DOHH2 (cell line): ENCODE data around the gene BRINP1.

Experiments
- H3F3A ChIP-seq: fragments of 200-600 bp; sonication (generic), shearing (Covaris generic); 2 replicates; pipeline ENCODE4 v1.6.0; 2016; ENCODE audit warnings: antibody characterized with exemption, mild to moderate bottlenecking; ENCODE audit not compliant: control insufficient read depth, insufficient read depth
- H3K27ac ChIP-seq: fragments of 200-600 bp; sonication (generic); 2 replicates; pipeline ENCODE4 v1.5.1; 2014; ENCODE audit warnings: low read depth, mild to moderate bottlenecking, low read length, moderate library complexity
- H3K27me3 ChIP-seq: fragments of 200-600 bp; sonication (generic); 2 replicates; pipeline ENCODE4 v1.6.1; 2014; ENCODE audit warnings: mild to moderate bottlenecking, low read length, mixed read lengths; ENCODE audit not compliant: control insufficient read depth
- H3K36me3 ChIP-seq: fragments of 200-600 bp; sonication (generic); 2 replicates; pipeline ENCODE4 v1.6.1; 2014; ENCODE audit warnings: mild to moderate bottlenecking, low read length, moderate library complexity, mixed read lengths; ENCODE audit not compliant: control insufficient read depth
- H3K4me1 ChIP-seq: fragments of 200-600 bp; sonication (generic); 2 replicates; pipeline ENCODE4 v1.6.1; 2014; ENCODE audit warnings: mild to moderate bottlenecking, low read length, mixed read lengths; ENCODE audit not compliant: control insufficient read depth
- H3K4me2 ChIP-seq: fragments of 200-600 bp; sonication (generic); 2 replicates; pipeline ENCODE4 v1.6.0; 2014; ENCODE audit warnings: mild to moderate bottlenecking, low read length, moderate library complexity
- H3K4me3 ChIP-seq: fragments of 200-600 bp; sonication (generic); 2 replicates; pipeline ENCODE4 v1.5.1; 2014; ENCODE audit warnings: mild to moderate bottlenecking, low read length, mixed read lengths
- H3K79me2 ChIP-seq: fragments of 200-600 bp; sonication (generic); 2 replicates; pipeline ENCODE4 v1.6.1; 2014; ENCODE audit warnings: mild to moderate bottlenecking, low read length, mixed read lengths; ENCODE audit not compliant: control insufficient read depth
- H3K9me2 ChIP-seq: fragments of 200-600 bp; sonication (generic); replicated peaks from 2 replicates; pipeline ENCODE4 v1.6.1; 2014; ENCODE audit warnings: mild to moderate bottlenecking, low read length, mixed read lengths; ENCODE audit not compliant: control insufficient read depth
- H3K9me3 ChIP-seq: fragments of 200-600 bp; sonication (generic); 2 replicates; pipeline ENCODE4 v1.6.1; 2014; ENCODE audit warnings: antibody characterized with exemption, low read length, mixed read lengths; ENCODE audit not compliant: control insufficient read depth, insufficient read depth
- H4K20me1 ChIP-seq: fragments of 200-600 bp; sonication (generic); 2 replicates; pipeline ENCODE4 v1.6.0; 2014; ENCODE audit warnings: low read depth, mild to moderate bottlenecking, antibody characterized with exemption, low read length, moderate library complexity; ENCODE audit not compliant: control insufficient read depth, insufficient read depth
- CTCF ChIP-seq: fragments of 200-600 bp; sonication (generic); IDR thresholded peaks from one replicate; pipeline ENCODE4 v1.5.1; 2014; ENCODE audit warnings: antibody characterized with exemption, mild to moderate bottlenecking, low read depth, low read length; ENCODE audit not compliant: poor library complexity, severe bottlenecking
- EZH2phosphoT487 ChIP-seq: fragments of 200-600 bp; sonication (generic); IDR thresholded peaks from 2 replicates; pipeline ENCODE4 v1.6.1; 2017; ENCODE audit warnings: borderline replicate concordance, mild to moderate bottlenecking, antibody characterized with exemption, low read length, moderate library complexity, mixed read lengths

The BRINP1 gene

GRCh38 chr9:119257592-119257991 lies 111.6 kb downstream of the BRINP1 start:
- no peak overlapping the region for H3K4me2 ChIP-seq
- H3K9me2 ChIP-seq, result no peaks in the 10 kb centered on the region
- no peaks in the 10 kb centered on the region for H3K79me2 ChIP-seq
- H3K27ac ChIP-seq, result no peak overlapping the region
- H3F3A ChIP-seq, result no peaks in the 10 kb centered on the region
- H3K36me3 ChIP-seq, result no peaks in the 10 kb centered on the region
- H3K4me3 ChIP-seq, result no peak overlapping the region
- no peaks in the 10 kb centered on the region for H3K9me3 ChIP-seq
- no peaks in the 10 kb centered on the region for H4K20me1 ChIP-seq
- no peaks in the 10 kb centered on the region for H3K4me1 ChIP-seq
- no peaks in the 10 kb centered on the region for H3K27me3 ChIP-seq
- TF ChIP-seq EZH2phosphoT487 (no peak), CTCF (no peak)

- no peak overlapping the region for H3K27ac ChIP-seq
- no peaks in the 10 kb centered on the region for H3K9me2 ChIP-seq
- no peaks in the 10 kb centered on the region for H3K36me3 ChIP-seq
- H3K9me3 ChIP-seq, result no peaks in the 10 kb centered on the region
- no peaks in the 10 kb centered on the region for H3K4me1 ChIP-seq
- no peaks in the 10 kb centered on the region for H3K79me2 ChIP-seq
- no peaks in the 10 kb centered on the region for H3F3A ChIP-seq
- no peak overlapping the region for H3K4me2 ChIP-seq
- TF ChIP-seq CTCF, result no peak
- TF ChIP-seq EZH2phosphoT487, result no peak
- no peaks in the 10 kb centered on the region for H4K20me1 ChIP-seq
- no peak overlapping the region for H3K4me3 ChIP-seq
- no peaks in the 10 kb centered on the region for H3K27me3 ChIP-seq
These were observed 114.1 kb downstream of the BRINP1 start for GRCh38 chr9:119255116-119255515.

GRCh38 chr9:119252671-119253299 lies 116.5 kb downstream of the BRINP1 start:
- Histone ChIP-seq H4K20me1 (no peaks in the 10 kb centered on the region), H3K9me2 (no peaks in the 10 kb centered on the region), H3K4me2 (no peak overlapping the region), H3F3A (no peaks in the 10 kb centered on the region), H3K4me3 (no peak overlapping the region), H3K4me1 (no peaks in the 10 kb centered on the region), H3K36me3 (no peaks in the 10 kb centered on the region), H3K27ac (no peak overlapping the region), H3K79me2 (no peaks in the 10 kb centered on the region), H3K9me3 (no peaks in the 10 kb centered on the region), H3K27me3 (no peaks in the 10 kb centered on the region)
- TF ChIP-seq CTCF, result no peak
- no peak for TF ChIP-seq EZH2phosphoT487
